PC-3 (cell line): ENCODE results near the gene ACAT2. TPM values are rescaled to one million over a fixed set of nuclear protein-coding genes. Genes with fewer than 3 reads are reported as not detected.
"Not testable (repeated sequence)": the region's sequence is repeated elsewhere in the genome, so short reads cannot be mapped to it uniquely, and the experiment has no call there.

ENCODE experiments used
- ATAC-seq: fragments of 200-7000 bp; cut with Tn5 transposase; 2 replicates; pipeline ENCODE4 v1.9.1; 2020; ENCODE audit warnings: mild to moderate bottlenecking, moderate library complexity
- BruUV-seq: library from RNA; stranded (reverse); fragments of 400-500 nt; replicated peaks from 2 replicates; lab custom pipeline; 2021; lab: Mats Ljungman, UMichigan
- CTCF ChIA-PET: fragments of 300-600 bp; sonication (Branson Sonifier 250); formaldehyde crosslinking; loops from one replicate; lab custom pipeline; 2022; ENCODE audit warnings: antibody characterized with exemption; lab: Charles Lee
- POLR2A ChIA-PET: fragments of 300-600 bp; sonication (Branson Sonifier 250); formaldehyde crosslinking; loops from one replicate; lab custom pipeline; 2022; ENCODE audit warnings: antibody characterized with exemption; ENCODE audit not compliant: unreplicated experiment; lab: Charles Lee
- DNase-seq: peaks from one replicate; pipeline ENCODE4 v3.0.0-alpha.2; 2015
- H2AFZ ChIP-seq: fragments of 300-600 bp; sonication (generic); 2 replicates; pipeline ENCODE4 v1.6.0; 2016; ENCODE audit warnings: antibody characterized with exemption, low read length
- H3F3A ChIP-seq: fragments of 300-600 bp; sonication (generic); one replicate; pipeline ENCODE4 v1.6.0; 2017; ENCODE audit warnings: antibody characterized with exemption, low read length, control low read depth, mild to moderate bottlenecking; ENCODE audit not compliant: unreplicated experiment
- H3K27ac ChIP-seq: fragments of 300-600 bp; sonication (generic); 2 replicates; pipeline ENCODE4 v1.5.1; 2016; ENCODE audit warnings: mild to moderate bottlenecking, low read length
- H3K27me3 ChIP-seq: fragments of 300-600 bp; sonication (generic); 2 replicates; pipeline ENCODE4 v1.6.1; 2016; ENCODE audit warnings: low read length, mixed read lengths
- H3K36me3 ChIP-seq: fragments of 300-600 bp; sonication (generic); 2 replicates; pipeline ENCODE4 v1.6.1; 2016; ENCODE audit warnings: low read depth, mixed run types, low read length, mixed read lengths
- H3K4me1 ChIP-seq: fragments of 300-600 bp; sonication (generic); 2 replicates; pipeline ENCODE4 v1.5.1; 2016; ENCODE audit warnings: low read length; ENCODE audit not compliant: insufficient read depth
- H3K4me2 ChIP-seq: fragments of 300-600 bp; sonication (generic); 2 replicates; pipeline ENCODE4 v1.6.0; 2016; ENCODE audit warnings: low read length
- H3K4me3 ChIP-seq: fragments of 300-600 bp; sonication (generic); 2 replicates; pipeline ENCODE4 v1.5.1; 2016; ENCODE audit warnings: mild to moderate bottlenecking, low read length, mixed read lengths
- H3K79me2 ChIP-seq: fragments of 300-600 bp; sonication (generic); 2 replicates; pipeline ENCODE4 v1.6.1; 2017; ENCODE audit warnings: low read length, mixed read lengths
- H3K9ac ChIP-seq: fragments of 300-600 bp; sonication (generic); 2 replicates; pipeline ENCODE4 v1.6.0; 2016; ENCODE audit warnings: mild to moderate bottlenecking, low read length
- H3K9me2 ChIP-seq: fragments of 300-600 bp; sonication (generic); replicated peaks from 2 replicates; pipeline ENCODE4 v1.6.1; 2016; ENCODE audit warnings: mixed run types, low read length, mixed read lengths
- H3K9me3 ChIP-seq: fragments of 300-600 bp; sonication (generic); 2 replicates; pipeline ENCODE4 v1.6.1; 2016; ENCODE audit warnings: low read length, mixed read lengths
- H4K20me1 ChIP-seq: fragments of 300-600 bp; sonication (generic); 2 replicates; pipeline ENCODE4 v1.6.1; 2016; ENCODE audit warnings: low read length, mixed read lengths
- EZH2 ChIP-seq: fragments of 300-600 bp; sonication (generic); IDR thresholded peaks from one replicate; pipeline ENCODE4 v1.6.1; 2017; ENCODE audit warnings: antibody characterized with exemption, mild to moderate bottlenecking, low read length; ENCODE audit not compliant: unreplicated experiment
- EZH2phosphoT487 ChIP-seq: fragments of 300-600 bp; sonication (generic); IDR thresholded peaks from 2 replicates; pipeline ENCODE4 v1.6.1; 2018; ENCODE audit warnings: mild to moderate bottlenecking, antibody characterized with exemption, low read length, borderline replicate concordance
- intact Hi-C: fragments of 100-400 bp; cut with micrococcal nuclease; formaldehyde crosslinking; loops from 2 replicates; pipeline ENCODE4 v1.9.0; 2023
- total RNA-seq: library from RNA; depleted of rRNA; stranded (reverse); fragments of >200 nt; gene quantifications from 2 replicates; pipeline ENCODE4 v1.2.3, GENCODE V29; 2014
- TF ChIP-seq, protein P1 (sequence below): fragments of 300-600 bp; sonication (generic); conservative IDR thresholded peaks from 2 replicates; pipeline ENCODE4 v1.5.1; 2017; ENCODE audit warnings: antibody characterized with exemption, low read depth, mild to moderate bottlenecking, low read length

Gene ACAT2
- total RNA-seq, 1 experiment from 2014 or later, result 36.0 TPM

DNA sequence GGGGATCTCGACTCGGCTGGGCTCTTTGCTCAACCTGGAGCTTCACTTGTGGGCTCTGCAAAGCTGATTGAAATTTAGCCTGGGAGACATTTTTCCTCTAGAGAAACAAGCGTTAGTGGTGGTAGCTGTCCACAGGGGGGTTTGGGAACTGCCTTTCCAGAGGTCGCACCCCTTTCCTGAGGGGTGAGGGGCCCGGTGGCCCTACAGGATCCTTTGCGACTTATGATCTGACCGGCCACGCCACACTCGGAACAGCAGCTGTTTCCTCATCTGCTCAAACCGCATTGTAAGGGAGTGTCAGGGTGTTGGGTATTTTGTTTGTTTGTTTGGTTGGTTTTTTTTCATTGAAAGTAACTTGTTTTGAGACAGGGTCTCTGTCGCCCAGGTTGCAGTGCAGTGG lies 59.3 kb downstream of the ACAT2 start:
- TF ChIP-seq, protein P1, sequence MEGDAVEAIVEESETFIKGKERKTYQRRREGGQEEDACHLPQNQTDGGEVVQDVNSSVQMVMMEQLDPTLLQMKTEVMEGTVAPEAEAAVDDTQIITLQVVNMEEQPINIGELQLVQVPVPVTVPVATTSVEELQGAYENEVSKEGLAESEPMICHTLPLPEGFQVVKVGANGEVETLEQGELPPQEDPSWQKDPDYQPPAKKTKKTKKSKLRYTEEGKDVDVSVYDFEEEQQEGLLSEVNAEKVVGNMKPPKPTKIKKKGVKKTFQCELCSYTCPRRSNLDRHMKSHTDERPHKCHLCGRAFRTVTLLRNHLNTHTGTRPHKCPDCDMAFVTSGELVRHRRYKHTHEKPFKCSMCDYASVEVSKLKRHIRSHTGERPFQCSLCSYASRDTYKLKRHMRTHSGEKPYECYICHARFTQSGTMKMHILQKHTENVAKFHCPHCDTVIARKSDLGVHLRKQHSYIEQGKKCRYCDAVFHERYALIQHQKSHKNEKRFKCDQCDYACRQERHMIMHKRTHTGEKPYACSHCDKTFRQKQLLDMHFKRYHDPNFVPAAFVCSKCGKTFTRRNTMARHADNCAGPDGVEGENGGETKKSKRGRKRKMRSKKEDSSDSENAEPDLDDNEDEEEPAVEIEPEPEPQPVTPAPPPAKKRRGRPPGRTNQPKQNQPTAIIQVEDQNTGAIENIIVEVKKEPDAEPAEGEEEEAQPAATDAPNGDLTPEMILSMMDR, result no peak
- TF ChIP-seq EZH2phosphoT487 (no peak), EZH2 (no peak)
- H3K27me3 ChIP-seq, result no peaks in the 10 kb centered on the region

DNA sequence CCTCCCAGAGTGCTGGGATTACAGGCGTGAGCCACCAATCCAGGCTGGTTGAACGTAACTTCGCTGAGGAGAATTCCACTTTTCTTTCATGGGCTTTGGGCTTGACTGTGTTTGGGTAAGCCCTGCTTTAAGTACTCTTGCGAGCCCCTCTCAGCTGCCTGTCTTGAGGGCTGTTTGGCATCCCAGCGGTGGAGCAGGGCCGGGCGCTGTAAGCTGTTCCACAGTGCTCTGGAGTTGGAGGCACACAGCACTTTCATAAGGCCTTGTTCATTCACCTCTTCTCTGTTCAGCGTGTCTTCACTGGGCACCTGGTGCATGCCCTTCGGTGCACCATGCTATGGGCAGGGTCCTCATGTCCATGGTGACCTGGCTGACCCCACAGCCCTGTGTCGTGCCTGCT lies 59.9 kb downstream of the ACAT2 start:
- H3K9me2 ChIP-seq, result no peaks in the 10 kb centered on the region
- no peak overlapping the region for H3K4me2 ChIP-seq
- H3K36me3 ChIP-seq, result no peaks in the 10 kb centered on the region
- no peaks in the 10 kb centered on the region for H3K27me3 ChIP-seq
- DNase-seq (no peak), ATAC-seq (no peak)
- no peaks in the 10 kb centered on the region for H3K79me2 ChIP-seq
- no peaks in the 10 kb centered on the region for H3F3A ChIP-seq
- H3K27ac ChIP-seq, result no peak overlapping the region
- intact Hi-C loops, result no loop called here
- BruUV-seq, result no TSS peak
- H3K9me3 ChIP-seq, result no peaks in the 10 kb centered on the region
- no peak for TF ChIP-seq EZH2
- no peak for TF ChIP-seq EZH2phosphoT487
- TF ChIP-seq, protein P1, result no peak
- no peak overlapping the region for H3K4me3 ChIP-seq
- H2AFZ ChIP-seq, result no peak overlapping the region
- ChIA-PET POLR2A (no interaction called here), CTCF (no interaction called here)
- H4K20me1 ChIP-seq, result no peaks in the 10 kb centered on the region
- no peaks in the 10 kb centered on the region for H3K4me1 ChIP-seq
- H3K9ac ChIP-seq, result no peak overlapping the region

More for the DNA sequence above, 59.3 kb downstream of the ACAT2 start:
- Histone ChIP-seq H3K27ac (no peak overlapping the region), H3K4me3 (no peak overlapping the region), H4K20me1 (no peaks in the 10 kb centered on the region), H3K9me2 (no peaks in the 10 kb centered on the region), H2AFZ (no peak overlapping the region), H3K9ac (no peak overlapping the region), H3K79me2 (no peaks in the 10 kb centered on the region), H3K9me3 (no peaks in the 10 kb centered on the region), H3K4me1 (no peaks in the 10 kb centered on the region), H3F3A (no peaks in the 10 kb centered on the region), H3K4me2 (no peak overlapping the region), H3K36me3 (no peaks in the 10 kb centered on the region)
- no peak for DNase-seq
- CTCF ChIA-PET, result no interaction called here
- ATAC-seq, result no peak
- BruUV-seq, result no TSS peak
- intact Hi-C loops, result no loop called here
- POLR2A ChIA-PET, result no interaction called here

DNA sequence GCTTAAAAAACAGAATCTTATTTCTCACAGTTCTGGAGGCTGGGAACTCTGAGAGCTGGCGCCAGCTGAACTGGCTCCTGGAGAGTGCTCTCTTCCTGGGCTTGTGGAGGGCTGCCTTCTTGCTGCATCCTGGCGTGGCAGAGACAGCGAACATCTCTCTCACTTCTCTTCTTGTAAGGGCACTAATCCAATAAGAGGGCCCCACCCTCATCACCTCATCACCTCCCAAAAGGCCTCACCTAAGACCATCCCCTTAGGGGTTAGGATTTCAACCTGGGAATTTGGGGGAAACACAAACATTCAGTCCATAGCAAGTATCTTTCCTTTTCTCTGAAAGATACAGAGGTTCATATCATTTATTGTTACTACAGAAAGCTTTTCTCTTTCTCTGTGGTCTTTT lies 62.1 kb downstream of the ACAT2 start:
- DNase-seq (no peak), ATAC-seq (no peak)
- H4K20me1 ChIP-seq, result no peaks in the 10 kb centered on the region
- intact Hi-C loops, result no loop called here
- no peaks in the 10 kb centered on the region for H3K4me1 ChIP-seq
- no TSS peak for BruUV-seq
- ChIA-PET CTCF (no interaction called here), POLR2A (no interaction called here)
- no peaks in the 10 kb centered on the region for H3K79me2 ChIP-seq
- no peaks in the 10 kb centered on the region for H3K9me3 ChIP-seq
- H3K27ac ChIP-seq, result no peak overlapping the region
- TF ChIP-seq EZH2 (no peak), EZH2phosphoT487 (no peak)
- TF ChIP-seq, protein P1, result no peak
- no peaks in the 10 kb centered on the region for H3K27me3 ChIP-seq
- H3K4me2 ChIP-seq, result no peak overlapping the region
- H3K4me3 ChIP-seq, result no peak overlapping the region
- no peak overlapping the region for H2AFZ ChIP-seq
- no peaks in the 10 kb centered on the region for H3K36me3 ChIP-seq
- H3K9ac ChIP-seq, result no peak overlapping the region
- H3F3A ChIP-seq, result no peaks in the 10 kb centered on the region
- H3K9me2 ChIP-seq, result no peaks in the 10 kb centered on the region

DNA sequence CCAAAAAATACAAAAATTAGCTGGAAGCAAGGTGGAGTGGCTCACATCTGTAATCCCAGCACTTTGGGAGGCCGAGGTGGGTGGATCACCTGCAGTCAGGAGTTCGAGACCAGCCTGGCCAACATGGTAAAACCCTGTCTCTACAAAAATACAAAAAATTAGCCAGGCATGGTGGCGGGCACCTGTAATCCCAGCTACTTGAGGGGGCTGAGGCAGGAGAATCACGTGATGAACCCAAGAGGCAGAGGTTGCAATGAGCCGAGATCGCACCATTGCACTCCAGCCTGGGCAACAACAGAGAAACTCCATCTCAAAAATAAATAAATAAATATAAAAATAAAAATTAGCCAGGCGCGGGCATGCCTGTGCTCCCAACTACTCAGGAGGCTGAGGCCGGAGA lies 62.8 kb downstream of the ACAT2 start:
- H3K36me3 ChIP-seq, CTCF ChIA-PET, H3K9ac ChIP-seq, intact Hi-C loops, H3K9me3 ChIP-seq, H4K20me1 ChIP-seq, BruUV-seq, H3K4me2 ChIP-seq, H3K79me2 ChIP-seq, H2AFZ ChIP-seq, DNase-seq, ATAC-seq, H3K4me3 ChIP-seq, H3K4me1 ChIP-seq, POLR2A ChIA-PET, H3K9me2 ChIP-seq, H3K27ac ChIP-seq, H3F3A ChIP-seq, H3K27me3 ChIP-seq: not testable (repeated sequence)
